K562 (cell line): ENCODE measurements around the gene LBP. TPM values are rescaled to one million over a fixed set of nuclear protein-coding genes. Genes with fewer than 3 reads are reported as not detected.

ENCODE experiments used
- ATAC-seq: fragments of 200-7000 bp; cut with Tn5 transposase; 3 replicates; pipeline ENCODE4 v1.9.1; 2020; ENCODE audit warnings: moderate library complexity
- BruUV-seq: library from RNA; stranded (reverse); fragments of 400-500 nt; replicated peaks from 2 replicates; lab custom pipeline; 2021; lab: Mats Ljungman, UMichigan
- CTCF ChIA-PET: fragments of 300-600 bp; formaldehyde crosslinking; extraction: SDS; loops from one replicate; lab custom pipeline; 2021; ENCODE audit warnings: low intra/inter-chr PET ratio; lab: Yijun Ruan, JAX
- POLR2A ChIA-PET: fragments of 300-600, 350-650 bp; sonication (Branson Sonifier 250); formaldehyde crosslinking; extraction: SDS; loops from one replicate; lab custom pipeline; 2021; ENCODE audit warnings: antibody characterized with exemption, inconsistent platforms; lab: Yijun Ruan, JAX
- DNase-seq, 4 experiments: peaks; one replicate each; pipeline versions ENCODE4 v3.0.0 to v3.0.0-alpha.2; 2011 to 2018; ENCODE audit warnings: low spot score in 3 of 4, mixed read lengths in 3 of 4; ENCODE audit errors: extremely low read depth in 1 of 4
- FAIRE-seq: peaks from 2 replicates; lab custom pipeline; 2011; peaks lifted over from hg19 to GRCh38; lab: Jason Lieb, UNC
- H2AFZ ChIP-seq: 2 replicates; pipeline ENCODE4 v1.6.0; 2011; ENCODE audit warnings: low read depth, low read length, control low read depth, inconsistent platforms
- H3K27ac ChIP-seq: fragments of 200-600 bp; 3 replicates; pipeline ENCODE4 v1.8.0; 2011; ENCODE audit warnings: low read depth, mild to moderate bottlenecking, control low read depth, inconsistent platforms, low read length, moderate library complexity, mixed read lengths; ENCODE audit errors: extremely low read depth
- H3K27me3 ChIP-seq, 2 experiments: fragments of 300-600 bp in 1 of 2; 2 replicates in 1 of 2; 3 replicates in 1 of 2; pipeline versions ENCODE4 v1.6.0 to v1.8.0; 2011; ENCODE audit warnings: inconsistent platforms in 2 of 2, low read length in 2 of 2, mild to moderate bottlenecking in 1 of 2, mixed read lengths in 1 of 2, moderate library complexity in 1 of 2; ENCODE audit not compliant: control insufficient read depth in 2 of 2, insufficient read depth in 2 of 2
- H3K36me3 ChIP-seq: fragments of 300-600 bp; 3 replicates; pipeline ENCODE4 v1.8.0; 2011; ENCODE audit warnings: mild to moderate bottlenecking, low read length, inconsistent platforms; ENCODE audit not compliant: control insufficient read depth, insufficient read depth
- H3K4me1 ChIP-seq, 2 experiments: fragments of 200-600 bp in 1 of 2; replicated peaks in 1 of 2; 2 replicates in 1 of 2; 3 replicates in 1 of 2; pipeline versions ENCODE4 v1.5.1 to v1.8.0; 2011; ENCODE audit warnings: inconsistent platforms in 2 of 2, low read length in 2 of 2, mild to moderate bottlenecking in 1 of 2, mixed read lengths in 1 of 2, moderate library complexity in 1 of 2; ENCODE audit not compliant: control insufficient read depth in 2 of 2, insufficient read depth in 2 of 2
- H3K4me2 ChIP-seq: 2 replicates; pipeline ENCODE4 v1.6.1; 2011; ENCODE audit warnings: low read length, control low read depth, inconsistent platforms, mixed read lengths; ENCODE audit not compliant: insufficient read depth
- H3K4me3 ChIP-seq: fragments of 200-600 bp; sonication (generic), shearing (Covaris generic); 2 replicates; pipeline ENCODE4 v1.5.1; 2016; ENCODE audit warnings: control low read depth, inconsistent platforms
- H3K79me2 ChIP-seq: fragments of 200-600 bp; 3 replicates; pipeline ENCODE4 v1.8.0; 2011; ENCODE audit warnings: low read length, inconsistent platforms; ENCODE audit not compliant: control insufficient read depth, insufficient read depth
- H3K9ac ChIP-seq, 2 experiments: 2 replicates each; pipeline versions ENCODE4 v1.6.0 to v1.6.1; 2011; ENCODE audit warnings: low read depth in 2 of 2, low read length in 2 of 2, control low read depth in 1 of 2, inconsistent platforms in 1 of 2, mild to moderate bottlenecking in 1 of 2, mixed read lengths in 1 of 2; ENCODE audit not compliant: insufficient read depth in 1 of 2
- H3K9me1 ChIP-seq: one replicate; pipeline ENCODE4 v1.6.0; 2011; ENCODE audit warnings: inconsistent platforms, mild to moderate bottlenecking, low read length, moderate library complexity; ENCODE audit not compliant: control insufficient read depth, insufficient read depth
- H3K9me3 ChIP-seq: replicated peaks from 2 replicates; pipeline ENCODE4 v1.5.1; 2011; ENCODE audit warnings: low read depth, low read length, inconsistent platforms; ENCODE audit not compliant: control insufficient read depth, insufficient read depth
- H4K20me1 ChIP-seq: replicated peaks from 2 replicates; pipeline ENCODE4 v1.6.1; 2011; ENCODE audit warnings: low read length, inconsistent platforms, mixed read lengths; ENCODE audit not compliant: control insufficient read depth, insufficient read depth
- FOS ChIP-seq: IDR thresholded peaks from 3 replicates; pipeline ENCODE4 v1.6.1; 2011; ENCODE audit not compliant: insufficient read length; ENCODE audit errors: extremely low read depth
- KLF10 ChIP-seq: fragments of 250-450 bp; sonication (Bioruptor Pico); IDR thresholded peaks from 2 replicates; pipeline ENCODE4 v1.6.1; 2021; ENCODE audit warnings: matching md5 sums
- SMARCB1 ChIP-seq: IDR thresholded peaks from 2 replicates; pipeline ENCODE4 v1.6.1; 2011; ENCODE audit warnings: improper control_type of control experiment, low read depth; ENCODE audit not compliant: insufficient read length
- TRIM24 ChIP-seq, 2 experiments: fragments of 450-650 bp; IDR thresholded peaks; 2 replicates each; pipeline ENCODE4 v1.6.1; 2016
- XRCC3 ChIP-seq: fragments of 450-650 bp; IDR thresholded peaks from 2 replicates; pipeline ENCODE4 v1.6.1; 2017; ENCODE audit warnings: mild to moderate bottlenecking, moderate library complexity
- ZNF24 ChIP-seq: fragments of 450-650 bp; IDR thresholded peaks from 2 replicates; pipeline ENCODE4 v1.6.1; 2016
- ZNF589 ChIP-seq: fragments of 200-800 bp; sonication (Bioruptor generic); IDR thresholded peaks from 2 replicates; pipeline ENCODE4 v1.6.1; 2016; ENCODE audit warnings: low read depth, missing genetic modification characterization, missing compliant biosample characterization
- ZSCAN32 ChIP-seq: fragments of 450-650 bp; formaldehyde crosslinking; IDR thresholded peaks from 2 replicates; pipeline ENCODE4 v1.4.0; 2020; ENCODE audit warnings: mild to moderate bottlenecking, moderate library complexity
- WGBS: fragments of 100-300 bp; shearing (Covaris generic); methylation state at CpG from one replicate; pipeline ENCODE4 v1.1.6; 2016; ENCODE audit warnings: low coverage, mixed read lengths; ENCODE audit not compliant: insufficient coverage; ENCODE audit errors: missing lambda C conversion rate; 5-methylcytosine and 5-hydroxymethylcytosine counted together
- in situ Hi-C: fragments of 300-500 bp; cut with MboI; formaldehyde crosslinking; loops from 4 replicates; pipeline ENCODE4 v1.15.0; 2018; ENCODE audit warnings: inconsistent platforms, mixed read lengths
- intact Hi-C: fragments of 100-400 bp; cut with micrococcal nuclease; formaldehyde crosslinking; loops from 2 replicates; pipeline ENCODE4 v1.14.2; 2022
- polyA plus RNA-seq, 8 experiments: library from polyadenylated mRNA; depleted of rRNA in 4 of 8; stranded (reverse) in 5 of 8; unstranded in 3 of 8; fragments of >200 nt; fragmentation: Nextera tagmentation in 2 of 8; fragmentation: Illumina TruSeq in 1 of 8; extraction: Ambion mirVana in 2 of 8; extraction: Trizol in 1 of 8; gene quantifications; 2 replicates each; pipeline versions ENCODE4 v1.2.1 to v1.2.3, GENCODE V29; 2011 to 2014; ENCODE audit warnings: inconsistent platforms in 1 of 8, missing spikeins in 1 of 8
- total RNA-seq, 7 experiments: library from RNA; depleted of rRNA in 6 of 7; stranded (reverse); fragments of >200 nt in 6 of 7; fragmentation: Illumina TruSeq in 2 of 7; extraction: Trizol in 2 of 7; gene quantifications; 2 replicates each; pipeline versions ENCODE4 v1.2.1 to v1.2.3, GENCODE V29; 2011 to 2021; ENCODE audit warnings: low replicate concordance in 1 of 7
- TF ChIP-seq, protein P1 (sequence below): fragments of 450-650 bp; IDR thresholded peaks from 2 replicates; pipeline ENCODE4 v1.6.1; 2016; ENCODE audit warnings: mild to moderate bottlenecking

Gene LBP
- total and polyA plus RNA-seq, 9 of the 15 experiments (the other 6 are each of a cell fraction or from before 2014, with no cell fraction given): 0.06 to 0.31 (median 0.09) TPM; not detected in 3

GRCh38 chr20:38393259-38393658 lies 47.0 kb downstream of the LBP start:
- H3K4me3 ChIP-seq: no peak overlapping the region
- H3K4me1 ChIP-seq: no peaks in the 10 kb centered on the region; a peak in 1 of 5 replicates
- no peaks in the 10 kb centered on the region for H3K36me3 ChIP-seq
- POLR2A ChIA-PET: no interaction called here
- no peaks in the 10 kb centered on the region for H3K9me1 ChIP-seq
- 8% methylated on average over 5 of the region's 5 CpGs for WGBS
- BruUV-seq: no TSS peak
- no peak overlapping the region for H3K9ac ChIP-seq
- in situ Hi-C loops: no loop called here
- 0 out of 2 replicates have a peak overlapping the region, but pooled peaks have one; percentile 14 for H2AFZ ChIP-seq
- no peaks in the 10 kb centered on the region for H3K9me3 ChIP-seq
- no peak for DNase-seq
- intact Hi-C loops: no loop called here
- CTCF ChIA-PET: no interaction called here
- H3K79me2 ChIP-seq: no peaks in the 10 kb centered on the region
- H3K27ac ChIP-seq: no peak overlapping the region
- TF ChIP-seq, protein P1, sequence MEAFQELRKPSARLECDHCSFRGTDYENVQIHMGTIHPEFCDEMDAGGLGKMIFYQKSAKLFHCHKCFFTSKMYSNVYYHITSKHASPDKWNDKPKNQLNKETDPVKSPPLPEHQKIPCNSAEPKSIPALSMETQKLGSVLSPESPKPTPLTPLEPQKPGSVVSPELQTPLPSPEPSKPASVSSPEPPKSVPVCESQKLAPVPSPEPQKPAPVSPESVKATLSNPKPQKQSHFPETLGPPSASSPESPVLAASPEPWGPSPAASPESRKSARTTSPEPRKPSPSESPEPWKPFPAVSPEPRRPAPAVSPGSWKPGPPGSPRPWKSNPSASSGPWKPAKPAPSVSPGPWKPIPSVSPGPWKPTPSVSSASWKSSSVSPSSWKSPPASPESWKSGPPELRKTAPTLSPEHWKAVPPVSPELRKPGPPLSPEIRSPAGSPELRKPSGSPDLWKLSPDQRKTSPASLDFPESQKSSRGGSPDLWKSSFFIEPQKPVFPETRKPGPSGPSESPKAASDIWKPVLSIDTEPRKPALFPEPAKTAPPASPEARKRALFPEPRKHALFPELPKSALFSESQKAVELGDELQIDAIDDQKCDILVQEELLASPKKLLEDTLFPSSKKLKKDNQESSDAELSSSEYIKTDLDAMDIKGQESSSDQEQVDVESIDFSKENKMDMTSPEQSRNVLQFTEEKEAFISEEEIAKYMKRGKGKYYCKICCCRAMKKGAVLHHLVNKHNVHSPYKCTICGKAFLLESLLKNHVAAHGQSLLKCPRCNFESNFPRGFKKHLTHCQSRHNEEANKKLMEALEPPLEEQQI: no peak
- TF ChIP-seq KLF10 (CRISPR knock-in tag): no peak
- FAIRE-seq: no peak
- no peak overlapping the region for H3K4me2 ChIP-seq
- ATAC-seq: no peak
- peaks cover 0 to 22% of the 10 kb centered on the region in 2 experiments; a peak in 2 of 5 replicates for H3K27me3 ChIP-seq
- no peaks in the 10 kb centered on the region for H4K20me1 ChIP-seq

DNA sequence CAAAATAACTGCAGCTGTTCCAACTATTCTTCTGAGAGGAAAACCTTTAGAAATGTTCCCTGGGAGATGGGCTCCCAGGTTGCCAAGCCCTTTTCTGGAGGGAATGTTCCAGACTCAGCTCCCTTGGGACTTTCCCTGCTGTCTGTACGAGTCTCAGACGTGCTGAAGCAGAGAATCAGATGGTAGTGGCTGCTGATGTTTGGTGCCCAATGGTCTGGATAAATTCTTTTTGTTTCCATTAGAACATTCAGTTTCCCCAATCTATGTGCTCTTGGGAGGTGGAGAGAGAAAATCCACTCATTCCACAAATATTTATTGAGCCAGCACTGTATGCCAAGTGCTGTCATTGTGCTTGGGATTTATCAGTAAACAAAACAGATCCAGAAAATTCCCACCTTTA lies 48.9 kb downstream of the LBP start:
- ATAC-seq: no peak
- H3K4me1 ChIP-seq: no peaks in the 10 kb centered on the region; a peak in 1 of 5 replicates
- H3K9me1 ChIP-seq: no peaks in the 10 kb centered on the region
- no peak overlapping the region for H3K9ac ChIP-seq
- WGBS: 0% methylated on average over 2 of the region's 2 CpGs
- CTCF ChIA-PET: no interaction called here
- H2AFZ ChIP-seq: no peak overlapping the region
- TF ChIP-seq ZNF589 (CRISPR knock-in tag) (no peak), XRCC3 (no peak), ZNF24 (no peak), SMARCB1 (no peak), FOS (no peak), TRIM24 (IDR thresholded peaks at IDR 0.05) (no peak), ZSCAN32 (no peak)
- TF ChIP-seq, all 486 proteins: peak for 0
- BruUV-seq: no TSS peak
- no peak overlapping the region for H3K4me3 ChIP-seq
- FAIRE-seq: no peak
- no peak overlapping the region for H3K27ac ChIP-seq
- in situ Hi-C loops (no loop called here), intact Hi-C loops (no loop called here)
- DNase-seq: no peak
- POLR2A ChIA-PET: interaction anchor here (0.9 to 1.5 kb wide), 2 partner anchors 15 to 37 kb away, joined by 3 read pairs; no protein-coding TSS in a partner anchor
- no peaks in the 10 kb centered on the region for H3K36me3 ChIP-seq
- H3K4me2 ChIP-seq: no peak overlapping the region
- H3K27me3 ChIP-seq: peaks cover 0 to 13% of the 10 kb centered on the region in 2 experiments; a peak in 3 of 5 replicates
- no peaks in the 10 kb centered on the region for H3K79me2 ChIP-seq
- H4K20me1 ChIP-seq: no peaks in the 10 kb centered on the region
- H3K9me3 ChIP-seq: no peaks in the 10 kb centered on the region
